Measurements from ENCODE around the gene ARMH3. TPM values are rescaled to one million over a fixed set of nuclear protein-coding genes. Genes with fewer than 3 reads are reported as not detected.
A peak's percentile ranks its signal among the peaks of the same experiment; 100 is the strongest.

Gene ARMH3
- total RNA-seq, 1 donor from 2014 or later: 26.6 TPM

DNA sequence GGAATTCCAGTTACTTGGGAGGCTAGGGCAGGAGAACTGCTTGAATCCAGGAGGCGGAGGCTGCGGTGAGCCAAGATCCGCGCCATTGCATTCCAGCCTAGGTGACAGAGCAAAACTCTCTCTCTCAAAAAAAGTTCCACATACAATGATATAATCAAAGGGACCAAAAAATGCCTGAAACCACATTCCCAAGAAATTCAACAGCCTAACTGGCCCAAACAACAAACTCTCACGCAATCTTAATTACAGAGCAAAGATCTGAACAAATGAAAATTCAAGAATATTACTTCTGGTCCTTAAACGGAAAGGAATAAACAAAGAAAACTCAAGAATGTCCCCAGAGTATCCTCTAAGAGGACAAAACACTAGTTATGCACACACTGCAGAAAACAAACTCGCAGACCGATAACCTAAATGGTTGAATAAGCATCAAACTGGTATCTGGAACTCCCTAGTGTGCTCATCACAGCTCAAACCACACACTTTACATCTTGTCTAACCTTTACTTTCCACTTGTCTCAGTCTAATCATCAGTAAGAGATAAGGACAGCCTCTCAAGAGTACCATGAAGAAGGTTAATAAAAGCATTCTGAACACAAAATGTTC, 241.4 kb downstream of the ARMH3 start:
- Mint-ChIP-seq H3K9me3 (no peaks in the 10 kb centered on the region), H3K4me1 (peaks cover 39% of the 10 kb centered on the region), H3K27ac (peak overlapping the region; percentile 69), H3K4me3 (peak overlapping the region; percentile 98), H3K36me3 (peaks cover 9% of the 10 kb centered on the region), H3K27me3 (ENCODE audit: low read depth) (no peaks in the 10 kb centered on the region)
- no peak for TF ChIP-seq CTCF (IDR thresholded peaks at IDR 0.05; ENCODE audit: unreplicated experiment)
- no peak for DNase-seq (ENCODE audit: low spot score in 2 of 2, unreplicated experiment in 2 of 2)

DNA sequence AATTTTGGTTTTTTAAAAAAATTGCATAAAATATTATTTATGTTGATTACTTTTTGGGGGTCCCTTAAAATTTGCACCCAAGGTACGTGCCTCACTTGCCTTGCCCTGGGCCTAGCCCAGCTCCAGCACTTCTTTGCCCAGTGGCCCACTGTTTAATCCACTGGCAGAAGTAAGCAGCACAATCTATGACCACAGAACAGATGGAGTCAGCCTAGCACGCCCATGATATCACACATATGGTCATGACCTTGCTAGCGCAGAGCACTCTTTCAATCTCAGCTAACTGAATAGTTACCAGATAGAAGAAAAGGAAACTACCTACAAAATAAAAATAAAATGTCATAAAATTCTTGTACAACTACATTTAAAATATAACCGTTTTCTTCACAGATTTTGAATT, 243.4 kb downstream of the ARMH3 start:
- H3K27ac Mint-ChIP-seq: no peak overlapping the region
- no peaks in the 10 kb centered on the region for H3K9me3 Mint-ChIP-seq
- H3K4me1 Mint-ChIP-seq: peaks cover 30% of the 10 kb centered on the region
- no peak for TF ChIP-seq CTCF (IDR thresholded peaks at IDR 0.05; ENCODE audit: unreplicated experiment)
- DNase-seq (ENCODE audit: low spot score in 2 of 2, unreplicated experiment in 2 of 2): no peak
- H3K36me3 Mint-ChIP-seq: peaks cover 14% of the 10 kb centered on the region
- no peaks in the 10 kb centered on the region for H3K27me3 Mint-ChIP-seq (ENCODE audit: low read depth)
- no peak overlapping the region for H3K4me3 Mint-ChIP-seq

DNA sequence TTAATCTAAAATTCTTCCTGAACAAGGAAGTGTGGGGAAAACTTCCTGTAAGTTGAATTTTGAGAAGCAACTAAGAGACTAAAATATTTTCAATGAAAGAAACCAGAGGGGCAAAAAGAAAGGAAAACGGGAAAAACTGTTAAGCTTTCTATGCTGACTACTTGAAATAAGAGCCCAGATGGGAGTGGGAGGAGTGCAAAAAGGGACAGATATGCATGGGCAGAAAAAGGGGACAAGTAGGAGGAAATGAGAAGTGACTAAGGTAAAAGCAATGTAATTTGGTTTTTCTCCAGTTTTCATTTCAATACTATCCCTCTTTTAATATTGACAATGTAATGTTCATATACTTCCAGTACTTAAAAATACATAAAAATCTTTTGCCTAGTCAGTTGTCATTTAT, 248.8 kb downstream of the ARMH3 start:
- Mint-ChIP-seq H3K36me3 (peaks cover 30% of the 10 kb centered on the region), H3K4me1 (no peaks in the 10 kb centered on the region), H3K27me3 (ENCODE audit: low read depth) (no peaks in the 10 kb centered on the region), H3K9me3 (no peaks in the 10 kb centered on the region), H3K4me3 (no peak overlapping the region), H3K27ac (no peak overlapping the region)
- no peak for TF ChIP-seq CTCF (IDR thresholded peaks at IDR 0.05; ENCODE audit: unreplicated experiment)
- DNase-seq (ENCODE audit: low spot score in 2 of 2, unreplicated experiment in 2 of 2): no peak

GRCh38 chr10:101803511-101803910, 252.5 kb downstream of the ARMH3 start:
- Mint-ChIP-seq H3K36me3 (peaks cover 39% of the 10 kb centered on the region), H3K9me3 (no peaks in the 10 kb centered on the region), H3K27me3 (ENCODE audit: low read depth) (no peaks in the 10 kb centered on the region), H3K4me3 (no peak overlapping the region), H3K27ac (no peak overlapping the region), H3K4me1 (no peaks in the 10 kb centered on the region)
- TF ChIP-seq CTCF (IDR thresholded peaks at IDR 0.05; ENCODE audit: unreplicated experiment): no peak
- DNase-seq (ENCODE audit: low spot score in 2 of 2, unreplicated experiment in 2 of 2): no peak

DNA sequence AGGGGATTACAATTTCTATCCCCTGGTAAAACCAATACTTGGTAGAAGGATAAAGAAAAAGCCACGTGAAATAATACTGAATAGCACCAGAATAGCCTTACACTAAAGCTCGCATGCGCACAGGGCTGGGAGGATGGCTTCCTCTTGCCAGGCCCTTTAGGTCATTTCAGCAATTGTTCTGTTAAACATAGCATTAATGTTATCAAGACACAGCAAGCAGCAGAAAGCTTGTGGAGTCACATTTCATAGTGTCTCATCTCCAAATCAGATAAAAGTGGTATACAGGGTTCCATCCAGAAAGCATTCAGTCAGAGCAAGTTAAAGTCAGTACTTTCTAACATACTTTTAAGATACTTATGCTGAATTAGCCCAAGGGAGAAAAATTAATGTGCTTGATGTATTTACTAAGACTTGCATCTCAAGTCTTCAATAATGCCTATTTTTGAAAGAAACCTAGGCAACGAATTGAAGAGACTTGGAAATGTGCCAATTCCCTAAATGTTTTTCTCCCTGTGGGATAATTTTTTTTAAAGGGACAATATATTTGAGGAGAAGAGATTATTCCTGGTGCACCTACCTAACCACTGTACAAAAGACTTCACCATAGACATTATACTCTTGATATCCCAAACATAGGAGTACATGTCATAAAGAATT, 258.4 kb downstream of the ARMH3 start:
- no peaks in the 10 kb centered on the region for H3K27me3 Mint-ChIP-seq (ENCODE audit: low read depth)
- H3K36me3 Mint-ChIP-seq: peaks cover 44% of the 10 kb centered on the region
- H3K4me3 Mint-ChIP-seq: no peak overlapping the region
- no peak for TF ChIP-seq CTCF (IDR thresholded peaks at IDR 0.05; ENCODE audit: unreplicated experiment)
- H3K9me3 Mint-ChIP-seq: no peaks in the 10 kb centered on the region
- no peaks in the 10 kb centered on the region for H3K4me1 Mint-ChIP-seq
- no peak for DNase-seq (ENCODE audit: low spot score in 2 of 2, unreplicated experiment in 2 of 2)
- peak overlapping the region; percentile 30 for H3K27ac Mint-ChIP-seq

Other genes with a start within 250 kb of the ARMH3 start
- gene OGA, start 237.7 kb downstream of the ARMH3 start, total RNA-seq: 162 to 168 TPM (median 165 TPM) in 3 replicates
- 6.5 to 6.9 TPM (median 6.8 TPM) in 3 replicates for gene KCNIP2, start 212.4 kb downstream of the ARMH3 start, total RNA-seq
- gene HPS6, start 9.2 kb upstream of the ARMH3 start, total RNA-seq: 14.2 to 15.2 TPM (median 14.5 TPM) in 3 replicates
- 178 to 185 TPM (median 183 TPM) in 3 replicates for gene LDB1, start 64.2 kb upstream of the ARMH3 start, total RNA-seq
- 62.6 to 65.0 TPM (median 64.9 TPM) in 3 replicates for gene PPRC1, start 76.9 kb upstream of the ARMH3 start, total RNA-seq
- gene NOLC1, start 96.2 kb upstream of the ARMH3 start, total RNA-seq: 65.5 to 75.2 TPM (median 69.9 TPM) in 3 replicates
- gene ELOVL3, start 170.1 kb upstream of the ARMH3 start, total RNA-seq: 0.27 to 0.44 TPM (median 0.43 TPM) in 3 replicates
- gene PITX3, start 185.3 kb upstream of the ARMH3 start, total RNA-seq: not detected in 3 replicates
- gene GBF1, start 189.4 kb upstream of the ARMH3 start, total RNA-seq: 49.3 to 51.1 TPM (median 51.1 TPM) in 3 replicates